ENCODE data around the gene APOC4. TPM values are rescaled to one million over a fixed set of nuclear protein-coding genes. Genes with fewer than 3 reads are reported as not detected.

Gene APOC4
- total RNA-seq, 4 donors from 2014 or later: not detected

- H3K4me1 ChIP-seq: no peaks in the 10 kb centered on the region
- H3K36me3 ChIP-seq: peaks cover 36 to 100% (median 46%) of the 10 kb centered on the region in 3 donors
- H3K27me3 ChIP-seq: no peaks in the 10 kb centered on the region
- TF ChIP-seq CTCF (IDR thresholded peaks at IDR 0.05): peak in 5 of 6 experiments; percentile 50 to 71 (median 59)
- TF ChIP-seq POLR2A (IDR thresholded peaks at IDR 0.05): no peak
- H3K4me3 ChIP-seq: no peak overlapping the region
- no peak for DNase-seq
- no peak overlapping the region for H3K27ac ChIP-seq
- 64 to 93% methylated on average over 7 to 8 of the region's 15 CpGs for WGBS, 2 donors
- no peaks in the 10 kb centered on the region for H3K9me3 ChIP-seq
- intact Hi-C loops (cut with DNase I): no loop called here
Measured at GRCh38 chr19:44988896-44989556, 47.0 kb downstream of the APOC4 start.

- TF ChIP-seq POLR2A (IDR thresholded peaks at IDR 0.05): no peak
- TF ChIP-seq CTCF (IDR thresholded peaks at IDR 0.05): no peak
- Histone ChIP-seq H3K27ac (no peak overlapping the region), H3K9me3 (no peaks in the 10 kb centered on the region), H3K4me3 (no peak overlapping the region), H3K4me1 (no peaks in the 10 kb centered on the region), H3K27me3 (no peaks in the 10 kb centered on the region), H3K36me3 (peaks cover 33 to 88% (median 36%) of the 10 kb centered on the region in 3 donors)
- DNase-seq: no peak
- 73 to 74% methylated on average over 3 to 10 of the region's 14 CpGs for WGBS, 2 donors
- intact Hi-C loops (cut with DNase I): no loop called here
Measured at GRCh38 chr19:44990459-44990858, 48.4 kb downstream of the APOC4 start.

- DNase-seq: no peak
- Histone ChIP-seq H3K36me3 (peaks cover 33 to 83% (median 33%) of the 10 kb centered on the region in 3 donors), H3K9me3 (no peaks in the 10 kb centered on the region), H3K27ac (no peak overlapping the region), H3K27me3 (no peaks in the 10 kb centered on the region), H3K4me3 (no peak overlapping the region), H3K4me1 (no peaks in the 10 kb centered on the region)
- no peak for TF ChIP-seq CTCF (IDR thresholded peaks at IDR 0.05)
- no peak for TF ChIP-seq POLR2A (IDR thresholded peaks at IDR 0.05)
- intact Hi-C loops (cut with DNase I): no loop called here
- whole genome bisulfite sequencing, 2 donors: 90 to 97% methylated on average over 4 to 5 of the region's 12 CpGs
Measured at GRCh38 chr19:44990966-44991365, 48.9 kb downstream of the APOC4 start.

- intact Hi-C loops (cut with DNase I): no loop called here
- H3K4me3 ChIP-seq: no peak overlapping the region
- H3K27me3 ChIP-seq: no peaks in the 10 kb centered on the region
- TF ChIP-seq CTCF (IDR thresholded peaks at IDR 0.05) (no peak), POLR2A (IDR thresholded peaks at IDR 0.05) (no peak)
- no peaks in the 10 kb centered on the region for H3K9me3 ChIP-seq
- peaks cover 28 to 67% (median 33%) of the 10 kb centered on the region in 3 donors for H3K36me3 ChIP-seq
- no peak overlapping the region for H3K27ac ChIP-seq
- DNase-seq: no peak
- no peaks in the 10 kb centered on the region for H3K4me1 ChIP-seq
- WGBS, 2 donors: 89% methylated on average over 14 of the region's 44 CpGs; no CpG with 5 or more reads in 1 of the 2 donors
Measured at GRCh38 chr19:44992336-44993163, 50.5 kb downstream of the APOC4 start.

GRCh38 chr19:44993526-44993925 is 51.5 kb downstream of the APOC4 start:
- Histone ChIP-seq H3K4me1 (no peaks in the 10 kb centered on the region), H3K27me3 (no peaks in the 10 kb centered on the region), H3K4me3 (no peak overlapping the region), H3K36me3 (peaks cover 27 to 57% (median 28%) of the 10 kb centered on the region in 3 donors), H3K9me3 (no peaks in the 10 kb centered on the region), H3K27ac (no peak overlapping the region)
- WGBS, 2 donors: 85 to 90% methylated on average over 4 to 6 of the region's 6 CpGs
- intact Hi-C loops (cut with DNase I): no loop called here
- no peak for TF ChIP-seq POLR2A (IDR thresholded peaks at IDR 0.05)
- no peak for DNase-seq
